DMS53 (cell line): ENCODE results near the gene RHOT2.

Experiments used
- DNase-seq: peaks from one replicate; lab custom pipeline; 2025; lab: John Stamatoyannopoulos, UW

RHOT2 gene

GRCh38 chr16:647173-647902 lies 20.6 kb upstream of the RHOT2 start:
- DNase-seq, result peak; percentile 39

- peak; percentile 76 for DNase-seq
Measured at GRCh38 chr16:648071-648780, 19.7 kb upstream of the RHOT2 start.

- peak; percentile 96 for DNase-seq
Measured at GRCh38 chr16:648781-649589, 18.9 kb upstream of the RHOT2 start, which contains the start of gene WDR90. Gene WDR90 (plus strand): TSS chr16:649365. CDS start chr16:649417, 52 bp downstream.

- peak; percentile 61 for DNase-seq
Measured at GRCh38 chr16:649631-650030, 18.3 kb upstream of the RHOT2 start.

- no peak for DNase-seq
Measured at GRCh38 chr16:651844-652243, 16.1 kb upstream of the RHOT2 start.

- no peak for DNase-seq
Measured at GRCh38 chr16:652454-653305, 15.3 kb upstream of the RHOT2 start.

- no peak for DNase-seq
Measured at GRCh38 chr16:654034-654433, 13.9 kb upstream of the RHOT2 start.

- no peak for DNase-seq
Measured at GRCh38 chr16:657487-657886, 10.4 kb upstream of the RHOT2 start.

- DNase-seq, result no peak
Measured at GRCh38 chr16:658679-659571, 9.0 kb upstream of the RHOT2 start.

GRCh38 chr16:659618-660017 lies 8.3 kb upstream of the RHOT2 start:
- DNase-seq, result no peak

- DNase-seq, result no peak
Measured at GRCh38 chr16:660132-660458, 7.8 kb upstream of the RHOT2 start.

- DNase-seq, result peak; percentile 98
Measured at GRCh38 chr16:660459-661183, 7.3 kb upstream of the RHOT2 start.

GRCh38 chr16:661184-661821 lies 6.6 kb upstream of the RHOT2 start:
- no peak for DNase-seq

- no peak for DNase-seq
Measured at GRCh38 chr16:662095-662494, 5.8 kb upstream of the RHOT2 start.

GRCh38 chr16:662597-662996 lies 5.3 kb upstream of the RHOT2 start:
- DNase-seq, result no peak

GRCh38 chr16:666572-666971 lies 1.4 kb upstream of the RHOT2 start:
- no peak for DNase-seq

- no peak for DNase-seq
Measured at GRCh38 chr16:667113-667779, 686 bp upstream of the RHOT2 start.

- DNase-seq, result peak; percentile 51
Measured at GRCh38 chr16:668519-669171, 713 bp downstream of the RHOT2 start.

- no peak for DNase-seq
Measured at GRCh38 chr16:669666-670065, 1.7 kb downstream of the RHOT2 start.
